Kidney (tissue), 14 donors: ENCODE results near the gene CASP8. TPM values are rescaled to one million over a fixed set of nuclear protein-coding genes. Genes with fewer than 3 reads are reported as not detected.

Experiments used
- DNase-seq, 5 donors: peaks; one replicate each; pipeline ENCODE4 v3.0.0-alpha.2; 2013 to 2020
- FAIRE-seq: peaks from 2 replicates; lab custom pipeline; 2012; peaks lifted over from hg19 to GRCh38; lab: Jason Lieb, UNC
- H3K27ac ChIP-seq, 2 donors: one replicate each; pipeline ENCODE4 v1.7.0; 2013; ENCODE audit warnings: low read depth in 2 of 2, low read length in 2 of 2, inconsistent platforms in 1 of 2
- H3K27me3 ChIP-seq: one replicate; pipeline ENCODE4 v1.7.1; 2013; ENCODE audit warnings: low read length, inconsistent platforms; ENCODE audit not compliant: control insufficient read depth, insufficient read depth
- H3K36me3 ChIP-seq, 3 donors: one replicate each; pipeline versions ENCODE4 v1.7.0 to v1.7.1; 2013; ENCODE audit warnings: low read length in 3 of 3, control low read depth in 1 of 3, inconsistent platforms in 1 of 3; ENCODE audit not compliant: insufficient read depth in 3 of 3, control insufficient read depth in 2 of 3
- H3K4me1 ChIP-seq, 3 donors: one replicate each; pipeline versions ENCODE4 v1.7.0 to v1.7.1; 2013; ENCODE audit warnings: low read length in 3 of 3, inconsistent platforms in 1 of 3, low read depth in 1 of 3; ENCODE audit not compliant: control insufficient read depth in 2 of 3, insufficient read depth in 2 of 3
- H3K4me3 ChIP-seq, 3 donors: one replicate each; pipeline versions ENCODE4 v1.7.0 to v1.8.1; 2013; ENCODE audit warnings: low read length in 3 of 3, control low read depth in 1 of 3, inconsistent platforms in 1 of 3
- H3K9ac ChIP-seq, 3 donors: one replicate each; pipeline versions ENCODE4 v1.7.0 to v1.7.1; 2013; ENCODE audit warnings: low read length in 3 of 3, control low read depth in 1 of 3, inconsistent platforms in 1 of 3
- H3K9me3 ChIP-seq, 3 donors: one replicate each; pipeline versions ENCODE4 v1.7.0 to v1.7.1; 2013; ENCODE audit warnings: low read length in 3 of 3, control low read depth in 1 of 3, inconsistent platforms in 1 of 3; ENCODE audit not compliant: control insufficient read depth in 2 of 3, insufficient read depth in 1 of 3
- intact Hi-C: fragments of 100-400 bp; cut with DNase I; formaldehyde crosslinking; loops from one replicate; pipeline ENCODE4 v1.11.1; 2022
- polyA plus RNA-seq: library from polyadenylated mRNA; stranded (reverse); fragments of 350-450 nt; fragmentation: Illumina TruSeq; extraction: RNeasy Lipid Tissue Mini Kit (QIAGEN cat#74804); gene quantifications from one replicate; pipeline ENCODE4 v1.2.3, GENCODE V29; 2014; ENCODE audit warnings: low read depth, low replicate concordance; ENCODE audit not compliant: insufficient read depth
- total RNA-seq: library from RNA; stranded (reverse); fragmentation: NEBNext Ultra II Directional; extraction: Animal tissue kit (Norgen Biotek cat#: 25700); gene quantifications from one replicate; pipeline ENCODE4 v1.2.1, GENCODE V29; 2021
- TF ChIP-seq, protein P1 (sequence below): IDR thresholded peaks from 3 replicates; pipeline ENCODE4 v1.5.1; 2012; ENCODE audit warnings: mild to moderate bottlenecking, moderate library complexity, borderline replicate concordance; ENCODE audit not compliant: insufficient read depth; ENCODE audit errors: extremely low read depth
- donor health status: control.
- donor health status: control.
- donor health status: control.
- donor health status: control.
- donor health status: control.
- donor health status: DM: yes; HTN: yes; CAD: no.
- donor health status: Normal renal cell carcinoma (clear cell type).

CASP8 gene
- total and polyA plus RNA-seq, 2 donors from 2014 or later: 8.0 to 35.3 TPM

- intact Hi-C loops: no loop called here
- TF ChIP-seq, protein P1, sequence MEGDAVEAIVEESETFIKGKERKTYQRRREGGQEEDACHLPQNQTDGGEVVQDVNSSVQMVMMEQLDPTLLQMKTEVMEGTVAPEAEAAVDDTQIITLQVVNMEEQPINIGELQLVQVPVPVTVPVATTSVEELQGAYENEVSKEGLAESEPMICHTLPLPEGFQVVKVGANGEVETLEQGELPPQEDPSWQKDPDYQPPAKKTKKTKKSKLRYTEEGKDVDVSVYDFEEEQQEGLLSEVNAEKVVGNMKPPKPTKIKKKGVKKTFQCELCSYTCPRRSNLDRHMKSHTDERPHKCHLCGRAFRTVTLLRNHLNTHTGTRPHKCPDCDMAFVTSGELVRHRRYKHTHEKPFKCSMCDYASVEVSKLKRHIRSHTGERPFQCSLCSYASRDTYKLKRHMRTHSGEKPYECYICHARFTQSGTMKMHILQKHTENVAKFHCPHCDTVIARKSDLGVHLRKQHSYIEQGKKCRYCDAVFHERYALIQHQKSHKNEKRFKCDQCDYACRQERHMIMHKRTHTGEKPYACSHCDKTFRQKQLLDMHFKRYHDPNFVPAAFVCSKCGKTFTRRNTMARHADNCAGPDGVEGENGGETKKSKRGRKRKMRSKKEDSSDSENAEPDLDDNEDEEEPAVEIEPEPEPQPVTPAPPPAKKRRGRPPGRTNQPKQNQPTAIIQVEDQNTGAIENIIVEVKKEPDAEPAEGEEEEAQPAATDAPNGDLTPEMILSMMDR: no peak
- Histone ChIP-seq H3K27me3 (no peaks in the 10 kb centered on the region), H3K36me3 (no peaks in the 10 kb centered on the region), H3K4me1 (no peaks in the 10 kb centered on the region), H3K9me3 (no peaks in the 10 kb centered on the region), H3K27ac (no peak overlapping the region), H3K4me3 (no peak overlapping the region), H3K9ac (no peak overlapping the region)
- DNase-seq: no peak
- no peak for FAIRE-seq
Measured at GRCh38 chr2:201246280-201246679, 14.1 kb upstream of the CASP8 start.

DNA sequence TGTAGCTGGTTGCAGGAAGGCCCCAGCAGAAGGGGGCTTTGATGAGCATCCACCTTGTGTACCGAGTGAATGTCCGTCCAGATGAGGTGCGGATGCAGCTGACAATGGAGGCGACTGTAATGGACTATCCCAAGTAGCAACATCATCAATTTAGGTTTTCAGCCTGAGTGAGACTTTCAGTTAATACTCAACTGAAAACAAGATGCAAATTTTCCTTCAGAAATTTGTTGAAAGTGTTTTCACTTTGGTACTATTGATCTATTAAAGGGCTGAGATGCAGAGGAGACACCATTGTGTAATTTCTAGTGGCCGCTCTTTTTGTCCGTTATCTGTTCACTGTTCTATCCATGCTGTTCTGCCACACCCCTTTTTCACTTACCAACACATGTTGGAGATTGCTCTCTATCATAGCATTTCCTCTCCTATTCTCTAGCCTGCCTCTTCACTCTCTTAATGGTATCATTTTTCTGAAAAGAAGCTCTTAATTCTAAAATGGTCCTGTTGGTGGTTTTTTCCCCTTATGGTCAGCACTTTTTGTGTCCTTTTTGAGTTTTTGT lies 12.0 kb upstream of the CASP8 start:
- TF ChIP-seq, protein P1: no peak
- no peak overlapping the region for H3K27ac ChIP-seq
- no peaks in the 10 kb centered on the region for H3K4me1 ChIP-seq
- intact Hi-C loops: no loop called here
- no peak overlapping the region for H3K4me3 ChIP-seq
- no peaks in the 10 kb centered on the region for H3K36me3 ChIP-seq
- DNase-seq (no peak), FAIRE-seq (no peak)
- no peak overlapping the region for H3K9ac ChIP-seq
- H3K9me3 ChIP-seq: no peaks in the 10 kb centered on the region
- H3K27me3 ChIP-seq: no peaks in the 10 kb centered on the region

GRCh38 chr2:201249889-201250288 lies 10.4 kb upstream of the CASP8 start:
- Histone ChIP-seq H3K36me3 (no peaks in the 10 kb centered on the region), H3K4me1 (peaks cover 0 to 3% (median 0%) of the 10 kb centered on the region in 3 donors), H3K9ac (no peak overlapping the region), H3K27ac (no peak overlapping the region), H3K9me3 (no peaks in the 10 kb centered on the region), H3K4me3 (no peak overlapping the region), H3K27me3 (no peaks in the 10 kb centered on the region)
- FAIRE-seq (no peak), DNase-seq (no peak)
- TF ChIP-seq, protein P1: no peak
- intact Hi-C loops: no loop called here

- Histone ChIP-seq H3K9ac (no peak overlapping the region), H3K4me3 (no peak overlapping the region), H3K9me3 (no peaks in the 10 kb centered on the region), H3K27me3 (no peaks in the 10 kb centered on the region), H3K27ac (no peak overlapping the region), H3K36me3 (no peaks in the 10 kb centered on the region), H3K4me1 (peaks cover 0 to 3% (median 0%) of the 10 kb centered on the region in 3 donors)
- intact Hi-C loops: no loop called here
- DNase-seq (no peak), FAIRE-seq (no peak)
- TF ChIP-seq, protein P1: no peak
Measured at GRCh38 chr2:201250741-201251140, 9.6 kb upstream of the CASP8 start.
